SU-DHL-6 (cell line): ENCODE data around the gene FSD1.

Experiments used
- EZH2phosphoT487 ChIP-seq: fragments of 200-600 bp; sonication (generic), shearing (Covaris generic); conservative IDR thresholded peaks from 2 replicates; pipeline ENCODE4 v1.6.1; 2018; ENCODE audit warnings: mild to moderate bottlenecking, antibody characterized with exemption, low read length, moderate library complexity, mixed read lengths
- TF ChIP-seq, protein P1 (sequence below): fragments of 200-600 bp; sonication (generic); IDR thresholded peaks from one replicate; pipeline ENCODE4 v1.5.1; 2017; ENCODE audit warnings: antibody characterized with exemption, mild to moderate bottlenecking, low read length, moderate library complexity; ENCODE audit not compliant: insufficient read depth, poor library complexity, severe bottlenecking

DNA sequence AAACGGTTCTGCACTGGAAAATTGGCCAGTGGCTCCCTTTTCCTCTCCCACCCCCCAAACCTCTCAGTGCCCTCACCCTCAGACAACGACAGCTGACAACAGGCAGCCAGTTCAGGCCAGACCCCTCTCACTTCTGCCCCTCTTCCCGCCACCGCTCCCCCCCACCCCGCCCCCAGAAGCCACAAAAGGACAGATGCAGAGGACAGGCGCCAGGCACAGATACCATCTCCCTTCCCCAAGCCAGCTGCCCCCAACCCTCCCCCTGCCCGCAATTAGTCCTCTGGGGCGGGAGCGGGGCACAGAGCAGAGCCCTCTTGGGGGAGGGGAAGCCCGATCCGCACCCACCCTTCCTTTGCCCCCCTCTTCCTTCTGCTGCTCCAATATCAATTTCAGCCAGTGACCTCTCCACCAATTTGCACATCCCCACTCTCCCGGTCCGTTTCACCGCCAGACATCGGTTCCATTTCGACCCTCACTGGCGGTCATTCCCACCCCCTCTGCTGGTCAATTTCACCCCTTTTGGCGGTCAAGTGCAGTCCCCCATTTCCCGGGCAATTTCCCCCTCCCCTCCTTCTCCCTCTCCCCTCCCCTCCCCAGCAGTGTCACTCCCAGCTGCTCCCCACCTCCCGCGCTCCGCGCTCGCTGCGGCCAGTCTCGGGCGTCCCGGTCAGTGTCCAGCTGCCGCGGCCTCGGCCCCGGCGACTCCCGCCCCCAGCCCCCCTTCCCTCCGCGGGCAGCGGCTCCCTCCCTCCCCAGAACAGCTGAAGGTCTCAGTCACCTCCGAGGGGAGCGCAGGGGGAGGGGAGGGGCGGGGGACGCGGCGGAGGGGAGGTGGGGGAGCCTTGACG is 25.8 kb upstream of the FSD1 start, which contains the start of gene SHD:
- TF ChIP-seq, protein P1, sequence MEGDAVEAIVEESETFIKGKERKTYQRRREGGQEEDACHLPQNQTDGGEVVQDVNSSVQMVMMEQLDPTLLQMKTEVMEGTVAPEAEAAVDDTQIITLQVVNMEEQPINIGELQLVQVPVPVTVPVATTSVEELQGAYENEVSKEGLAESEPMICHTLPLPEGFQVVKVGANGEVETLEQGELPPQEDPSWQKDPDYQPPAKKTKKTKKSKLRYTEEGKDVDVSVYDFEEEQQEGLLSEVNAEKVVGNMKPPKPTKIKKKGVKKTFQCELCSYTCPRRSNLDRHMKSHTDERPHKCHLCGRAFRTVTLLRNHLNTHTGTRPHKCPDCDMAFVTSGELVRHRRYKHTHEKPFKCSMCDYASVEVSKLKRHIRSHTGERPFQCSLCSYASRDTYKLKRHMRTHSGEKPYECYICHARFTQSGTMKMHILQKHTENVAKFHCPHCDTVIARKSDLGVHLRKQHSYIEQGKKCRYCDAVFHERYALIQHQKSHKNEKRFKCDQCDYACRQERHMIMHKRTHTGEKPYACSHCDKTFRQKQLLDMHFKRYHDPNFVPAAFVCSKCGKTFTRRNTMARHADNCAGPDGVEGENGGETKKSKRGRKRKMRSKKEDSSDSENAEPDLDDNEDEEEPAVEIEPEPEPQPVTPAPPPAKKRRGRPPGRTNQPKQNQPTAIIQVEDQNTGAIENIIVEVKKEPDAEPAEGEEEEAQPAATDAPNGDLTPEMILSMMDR = no peak
- no peak for TF ChIP-seq EZH2phosphoT487
